AML-193 (cell line): ENCODE data around the gene TNFAIP8L2.

ENCODE experiments used
- DNase-seq, 2 experiments: peaks; one replicate each; lab custom pipeline; 2025; lab: John Stamatoyannopoulos, UW

The TNFAIP8L2 gene

GRCh38 chr1:151156515-151156819 is at the start of gene TNFAIP8L2:
Gene TNFAIP8L2, plus strand, starts transcription at chr1:151156649. Its CDS starts 2,049 bp downstream, at chr1:151158698.
- DNase-seq = peak; percentile 86

- DNase-seq = no peak
Observed at GRCh38 chr1:151106894-151107293, 49.6 kb upstream of the TNFAIP8L2 start.

- DNase-seq = no peak
Observed at GRCh38 chr1:151108331-151108730, 48.1 kb upstream of the TNFAIP8L2 start.

DNA sequence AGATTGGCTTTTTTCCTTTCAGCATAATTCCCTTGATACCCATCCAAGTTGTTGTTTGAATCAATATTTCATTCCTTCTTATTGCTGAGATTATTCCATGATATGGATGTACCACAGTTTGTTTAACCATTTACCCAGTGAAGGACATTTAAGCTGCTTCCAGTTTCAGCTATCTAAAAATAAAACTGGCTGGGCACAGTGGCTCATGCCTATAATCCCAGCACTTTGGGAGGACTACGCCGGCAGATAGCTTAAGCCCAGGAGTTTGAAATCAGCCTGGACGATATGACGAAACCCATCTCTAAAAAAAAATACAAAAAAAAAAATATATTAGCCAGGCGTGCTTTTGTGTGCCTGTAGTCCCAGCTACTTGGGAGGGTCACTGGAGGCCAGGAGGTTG is 42.6 kb upstream of the TNFAIP8L2 start:
- no peak for DNase-seq

DNA sequence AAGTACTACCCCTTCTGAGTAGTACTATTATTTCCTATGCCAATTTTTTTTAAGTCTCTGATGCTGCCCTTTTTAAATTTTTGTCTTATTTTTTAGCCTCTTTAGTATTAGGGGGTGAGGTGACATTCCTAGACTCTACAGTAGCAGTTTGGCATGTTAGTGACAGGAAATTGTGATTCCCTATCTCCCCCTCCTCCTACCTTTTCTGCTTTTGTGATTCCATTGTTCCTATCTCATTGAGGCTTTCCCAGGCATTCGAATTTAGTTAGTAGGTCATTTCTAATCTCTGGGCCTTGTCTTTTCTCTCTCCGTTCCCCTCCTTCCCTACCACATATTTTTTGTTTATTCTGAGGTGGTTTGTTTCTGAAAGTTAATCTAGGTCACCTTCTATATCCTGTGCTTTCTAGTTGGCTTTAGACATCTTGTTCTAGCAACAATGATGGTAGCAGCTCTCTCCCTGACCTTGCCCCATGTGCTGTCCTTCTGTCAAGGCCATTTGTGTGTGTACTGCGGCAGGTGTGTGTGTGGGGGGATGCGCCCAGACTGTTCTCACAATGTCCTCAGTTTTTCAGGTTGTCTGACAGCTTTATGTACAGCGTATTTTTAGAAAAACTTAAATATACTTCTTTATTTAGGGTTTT is 31.6 kb upstream of the TNFAIP8L2 start:
- DNase-seq = no peak

GRCh38 chr1:151128800-151129199 is 27.6 kb upstream of the TNFAIP8L2 start:
- DNase-seq = no peak

GRCh38 chr1:151130987-151131586 is 25.4 kb upstream of the TNFAIP8L2 start:
- no peak for DNase-seq

DNA sequence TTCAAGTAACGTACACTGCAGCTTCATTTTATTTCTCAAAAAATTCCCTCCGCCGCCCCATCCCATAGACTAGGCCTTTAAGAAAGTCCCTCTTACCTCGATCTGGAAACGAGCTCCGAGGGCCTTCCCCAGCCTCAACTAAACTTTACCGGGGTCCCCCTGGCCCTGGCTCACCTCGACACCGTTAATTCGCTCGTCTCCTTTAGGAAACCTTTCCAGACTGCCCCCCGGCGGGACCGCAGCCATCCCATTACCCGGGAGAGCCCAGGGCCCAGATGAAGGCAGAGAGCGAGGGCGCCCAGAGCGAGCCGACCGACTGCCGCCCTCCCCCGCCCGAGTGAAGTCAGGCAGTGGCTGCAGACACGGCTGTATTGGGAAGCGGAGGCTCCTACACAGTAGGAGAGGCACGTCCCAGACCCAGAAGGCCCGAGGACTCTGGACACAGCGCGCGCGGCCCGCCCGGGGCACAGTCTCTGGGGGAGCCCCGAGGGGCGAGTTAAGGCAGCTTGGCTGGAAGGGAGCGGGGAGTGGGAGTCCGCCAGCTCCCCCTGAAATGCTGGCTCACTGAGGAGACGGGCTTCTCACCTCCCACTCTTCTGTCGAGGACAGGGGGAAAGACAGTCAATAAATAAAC is 24.6 kb upstream of the TNFAIP8L2 start:
- no peak for DNase-seq

DNA sequence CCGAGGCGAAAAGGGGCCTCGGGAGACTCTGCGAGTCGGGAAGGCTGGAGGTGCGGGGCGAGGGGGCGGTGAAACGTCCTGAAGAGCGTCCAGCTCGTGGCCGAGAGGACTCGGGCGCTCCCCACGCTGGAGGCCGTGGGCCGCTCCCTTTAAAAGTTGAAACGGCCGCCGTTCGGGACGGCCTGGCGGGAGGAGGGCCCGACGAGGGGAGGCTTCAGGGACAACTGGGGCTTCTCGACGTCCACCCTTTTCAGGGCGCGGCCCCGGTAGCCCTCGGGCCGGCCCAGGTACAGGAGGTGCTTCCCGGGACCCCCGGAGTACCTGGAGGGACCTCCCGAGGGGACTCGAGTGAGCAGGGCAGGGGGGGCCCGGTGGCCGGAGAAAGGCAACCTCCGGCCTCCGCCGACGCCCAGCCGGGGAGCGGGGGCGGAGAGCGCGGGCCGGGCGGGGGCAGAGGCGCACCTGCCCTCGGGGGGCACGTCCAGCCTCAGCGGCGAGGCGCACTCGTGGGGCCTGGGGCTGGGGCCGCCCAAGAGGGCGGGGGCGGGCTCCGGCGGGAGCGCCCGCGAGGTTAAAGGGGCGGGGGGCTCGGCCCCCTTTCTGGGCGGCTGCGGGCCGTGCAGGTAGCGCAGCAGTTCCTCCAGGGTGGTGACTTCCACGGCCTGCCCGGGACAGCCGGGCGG is 24.0 kb upstream of the TNFAIP8L2 start:
- DNase-seq = no peak

DNA sequence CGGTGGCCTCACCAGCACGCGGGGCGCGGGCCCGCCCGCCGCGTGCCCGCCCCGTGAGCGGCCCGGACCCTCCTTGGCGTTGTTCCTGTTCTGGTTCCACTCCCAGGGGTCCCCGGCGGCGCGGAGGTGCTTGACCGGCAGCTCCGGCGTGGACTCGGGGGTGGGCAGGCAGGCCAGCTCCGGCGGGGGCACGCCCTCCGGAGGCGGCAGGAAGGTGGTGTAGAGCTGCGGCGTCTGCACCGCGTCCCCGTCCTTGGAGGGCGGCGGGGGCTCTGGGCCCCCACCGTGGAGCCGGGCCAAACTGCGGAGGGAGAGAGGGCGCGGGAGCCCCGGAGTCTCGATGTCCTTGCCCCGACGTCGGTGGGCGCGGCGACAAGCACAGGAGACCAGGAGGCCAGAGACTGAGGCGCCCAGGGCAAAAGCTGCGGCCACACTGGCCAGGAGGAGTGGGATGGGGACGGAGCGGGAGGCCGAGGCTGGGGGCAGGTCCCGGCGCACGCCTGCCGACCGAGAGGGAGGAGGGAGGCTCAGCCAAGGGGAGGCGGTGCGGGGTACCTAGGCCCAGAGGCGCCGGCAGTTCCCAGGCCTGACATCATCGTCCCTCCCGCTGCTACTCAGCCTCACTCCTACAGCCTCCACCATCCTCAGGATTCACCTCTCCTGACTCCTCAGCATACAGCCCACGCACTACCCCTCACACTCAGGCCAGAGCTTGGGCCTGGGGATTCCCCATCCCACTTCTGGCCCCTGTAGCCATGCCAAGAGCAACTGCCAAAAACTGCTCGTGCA is 23.2 kb upstream of the TNFAIP8L2 start:
- DNase-seq = no peak

DNA sequence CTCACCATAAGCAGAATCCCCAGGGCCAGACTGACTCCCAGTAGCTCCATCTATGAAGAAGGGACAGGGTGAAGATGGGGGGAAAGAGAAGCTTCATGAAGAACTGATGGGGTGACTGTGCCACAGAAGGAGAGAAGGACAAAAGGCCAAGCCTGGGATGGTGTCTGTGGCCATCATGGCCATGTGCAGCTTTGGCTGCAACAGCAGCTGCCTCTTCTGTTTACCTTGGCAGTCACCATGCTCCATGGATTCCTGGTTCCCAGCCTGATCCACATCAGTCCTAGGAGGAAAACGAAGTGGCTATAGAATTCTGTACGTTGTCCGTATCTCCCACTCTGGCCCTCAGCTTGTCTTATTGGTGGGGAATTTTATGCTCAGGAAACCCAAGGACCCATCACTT is 22.1 kb upstream of the TNFAIP8L2 start:
- no peak for DNase-seq

GRCh38 chr1:151134991-151135390 is 21.5 kb upstream of the TNFAIP8L2 start:
- no peak for DNase-seq

DNA sequence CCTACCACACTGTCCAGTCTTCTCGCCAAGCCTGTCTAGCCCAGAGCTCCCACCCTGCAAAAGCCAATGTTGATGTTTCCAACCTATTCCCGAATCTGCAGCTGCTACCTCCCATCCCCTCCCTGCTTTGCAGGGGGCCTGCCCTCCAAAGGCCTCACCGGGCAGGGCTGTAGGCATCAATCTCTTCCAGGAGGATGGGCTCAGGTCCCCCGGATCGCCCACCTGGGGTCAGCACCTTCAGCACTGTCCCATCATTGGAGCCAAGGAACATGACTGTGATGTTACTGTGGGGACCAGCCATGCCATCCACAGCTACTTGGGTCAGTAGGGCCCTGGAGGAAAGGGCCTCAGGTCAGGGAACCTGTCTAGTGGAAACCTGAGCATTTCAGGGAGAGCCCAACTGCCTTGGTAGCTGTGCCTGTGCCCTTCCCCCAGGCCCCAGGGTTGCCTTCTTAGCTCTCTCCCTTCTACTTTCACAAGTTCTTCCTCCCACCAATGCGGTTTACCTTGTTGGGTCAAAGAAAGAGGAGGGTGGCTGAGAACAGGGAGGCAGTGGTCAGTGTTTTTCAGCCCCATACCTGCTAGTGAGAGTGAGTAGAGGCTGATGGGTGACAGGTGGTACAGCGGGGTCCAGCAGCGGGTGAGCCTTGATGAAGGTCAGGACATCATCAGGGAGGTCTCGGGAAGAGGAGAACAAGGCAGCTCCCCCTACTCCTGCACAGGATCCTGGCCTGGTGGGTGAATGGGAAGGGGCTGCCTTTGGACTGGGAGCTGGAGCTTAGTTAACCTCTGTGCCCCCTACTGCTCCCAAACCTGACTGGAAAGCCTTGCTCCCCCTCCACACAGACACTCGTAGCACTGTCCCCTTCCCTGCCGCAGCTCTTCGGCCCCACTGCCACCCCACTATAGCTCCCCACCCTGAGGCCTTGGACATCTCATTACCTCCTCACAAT is 20.7 kb upstream of the TNFAIP8L2 start:
- DNase-seq = no peak

DNA sequence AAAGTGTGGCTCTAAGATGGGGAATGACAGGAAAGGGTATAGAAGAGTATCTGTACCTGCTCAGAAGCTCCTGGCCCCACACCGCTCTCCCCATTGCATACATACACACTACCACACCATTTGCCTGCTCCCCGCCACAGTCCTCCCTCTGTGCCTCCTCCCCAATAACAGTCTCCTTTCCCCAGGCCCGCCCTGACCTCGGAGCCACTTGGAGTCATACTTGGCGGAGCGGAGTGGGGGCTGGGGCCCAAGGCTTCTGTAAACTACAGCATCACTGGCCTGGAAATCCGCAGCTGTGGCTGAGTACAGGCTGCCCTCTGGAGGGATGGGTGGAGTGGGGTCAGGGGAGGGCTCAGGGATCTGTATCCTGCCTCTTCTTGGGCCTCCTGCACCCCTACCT is 18.7 kb upstream of the TNFAIP8L2 start:
- no peak for DNase-seq

DNA sequence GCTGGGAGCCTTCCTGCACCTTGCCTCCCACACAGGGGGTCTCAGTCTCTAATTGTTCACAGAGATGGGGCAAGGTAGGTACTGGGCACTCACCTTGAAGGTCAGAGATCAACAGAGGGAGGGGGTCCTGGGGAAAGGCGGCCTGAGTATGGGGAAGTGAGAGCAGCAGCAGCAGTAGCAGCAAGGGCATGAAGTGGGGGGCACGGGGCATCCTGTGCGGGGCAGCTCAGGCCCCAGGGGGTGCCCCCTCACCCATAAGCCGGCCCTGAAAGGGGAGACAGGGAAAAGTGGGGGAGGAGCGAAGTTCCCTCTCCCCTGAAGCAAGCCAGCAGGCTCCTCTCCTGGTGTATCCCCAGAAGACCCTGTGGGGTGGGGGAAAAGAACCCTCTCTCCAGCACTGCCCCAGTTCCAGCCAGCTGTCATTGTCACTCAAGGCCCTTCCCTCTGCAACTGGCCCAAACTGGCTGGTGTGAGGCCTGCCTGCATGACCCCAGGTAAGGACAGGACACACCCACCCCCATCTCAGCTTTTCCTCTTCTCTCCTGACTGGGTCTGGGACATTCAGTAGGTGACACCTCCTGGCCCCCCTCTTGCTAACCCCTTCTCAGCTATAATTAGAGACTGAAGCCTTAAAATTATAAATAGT is 13.9 kb upstream of the TNFAIP8L2 start:
- DNase-seq = no peak

GRCh38 chr1:151143057-151143435 is 13.4 kb upstream of the TNFAIP8L2 start:
- no peak for DNase-seq

GRCh38 chr1:151143986-151144385 is 12.5 kb upstream of the TNFAIP8L2 start:
- no peak for DNase-seq

DNA sequence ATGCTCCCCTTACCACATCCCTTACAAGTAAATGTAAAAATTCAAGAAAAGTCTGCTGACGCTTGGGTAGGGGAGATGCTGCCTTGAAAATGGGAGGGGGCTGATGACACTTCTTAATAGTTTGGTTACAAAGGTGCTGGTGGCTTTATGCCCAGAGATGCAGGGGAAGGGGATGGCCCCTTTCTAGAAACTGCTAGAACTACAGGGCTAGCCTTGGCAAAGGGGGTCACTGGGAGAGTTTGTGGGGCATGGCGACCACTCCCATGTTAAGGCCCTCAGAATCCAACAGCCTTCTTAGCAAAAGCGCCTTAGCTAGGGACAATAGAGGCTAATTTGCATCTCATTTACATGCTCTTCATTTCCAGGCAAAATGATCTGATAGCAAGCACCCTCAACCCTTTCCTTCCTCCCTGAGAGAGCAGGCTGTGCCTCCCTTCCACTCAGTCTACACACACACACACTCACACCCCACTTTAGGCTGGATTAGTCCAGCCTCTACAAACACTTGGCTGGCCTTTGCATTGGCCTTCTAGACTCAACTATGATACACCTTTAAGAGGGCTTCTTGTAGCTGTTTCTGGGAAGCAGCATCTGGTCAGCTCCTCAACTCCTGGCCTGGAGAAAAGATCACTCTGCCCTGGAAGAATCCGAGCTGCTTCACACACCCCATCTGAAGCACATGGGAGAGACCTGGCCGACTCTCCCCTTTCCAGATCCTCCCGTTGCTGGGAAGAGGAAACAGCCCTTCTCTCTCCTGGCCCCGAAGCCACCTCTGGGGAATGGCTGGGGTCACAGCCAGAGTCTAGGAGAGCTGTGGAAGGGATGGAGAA is 11.8 kb upstream of the TNFAIP8L2 start:
- no peak for DNase-seq

GRCh38 chr1:151145304-151146071 is 11.0 kb upstream of the TNFAIP8L2 start:
- DNase-seq = no peak
